B cell (primary cell): ENCODE data around the gene TCERG1L.

ENCODE experiments used
- CTCF ChIP-seq: fragments of 200-600 bp; IDR thresholded peaks from one replicate; pipeline ENCODE4 v1.8.0; 2022; ENCODE audit warnings: antibody characterized with exemption, mild to moderate bottlenecking
- EZH2 ChIP-seq: IDR thresholded peaks from 2 replicates; pipeline ENCODE4 v1.6.1; 2012; ENCODE audit warnings: borderline replicate concordance, low read depth, mild to moderate bottlenecking, moderate library complexity, low read length; ENCODE audit not compliant: insufficient read depth, poor library complexity, severe bottlenecking

- TF ChIP-seq CTCF (no peak), EZH2 (no peak)
Observed at GRCh38 chr10:131259535-131259934, 52.0 kb downstream of the TCERG1L start.
